LNCAP (cell line): Measurements from ENCODE around the gene GPATCH4.

Experiments
- CTCF ChIP-seq: fragments of 450-650 bp; IDR thresholded peaks from 2 replicates; pipeline ENCODE4 v1.5.1; 2017; ENCODE audit warnings: mild to moderate bottlenecking

The GPATCH4 gene

GRCh38 chr1:156601122-156601830 lies at the start of gene GPATCH4:
Gene GPATCH4 (minus strand): TSS chr1:156601479.
- TF ChIP-seq CTCF: no peak

GRCh38 chr1:156648951-156649350 lies 47.7 kb upstream of the GPATCH4 start:
- no peak for TF ChIP-seq CTCF

GRCh38 chr1:156648496-156648895 lies 47.2 kb upstream of the GPATCH4 start:
- TF ChIP-seq CTCF: no peak

GRCh38 chr1:156647351-156647750 lies 46.1 kb upstream of the GPATCH4 start:
- TF ChIP-seq CTCF: no peak

- no peak for TF ChIP-seq CTCF
These were observed 45.5 kb upstream of the GPATCH4 start for GRCh38 chr1:156646738-156647211.

- no peak for TF ChIP-seq CTCF
These were observed 44.4 kb upstream of the GPATCH4 start for GRCh38 chr1:156645666-156646065.

GRCh38 chr1:156645056-156645455 lies 43.8 kb upstream of the GPATCH4 start:
- TF ChIP-seq CTCF: no peak

- no peak for TF ChIP-seq CTCF
These were observed 43.4 kb upstream of the GPATCH4 start for GRCh38 chr1:156644640-156645039.
